Measurements from ENCODE around the gene RHOU. TPM values are rescaled to one million over a fixed set of nuclear protein-coding genes. Genes with fewer than 3 reads are reported as not detected.

Gene RHOU
- total and polyA plus RNA-seq, 2 of the 13 experiments (the other 11 are each of a cell fraction or from before 2014, with no cell fraction given), result 11.9 to 18.5 TPM

DNA sequence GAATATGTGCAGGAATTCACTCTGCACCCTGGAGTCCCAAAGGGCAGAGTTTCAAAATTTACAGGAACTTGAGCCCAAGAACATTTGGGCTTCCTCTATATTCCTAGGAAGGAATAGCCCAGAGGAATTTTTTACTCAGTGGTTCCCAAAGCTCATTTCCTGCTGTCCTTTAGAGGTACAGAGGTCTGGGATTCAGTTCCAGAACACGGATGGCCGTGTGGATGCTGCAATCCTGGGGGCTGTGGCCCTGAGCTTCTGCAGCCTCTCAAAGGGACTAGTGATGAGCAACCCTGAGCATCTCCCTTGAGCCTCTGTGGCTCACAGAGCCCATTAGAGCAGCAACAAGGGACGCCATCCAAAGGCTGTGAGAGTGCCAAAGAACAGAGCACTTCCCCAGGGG is 10.1 kb upstream of the RHOU start:
- DNase-seq (ENCODE audit: low spot score), result no peak
- Histone ChIP-seq H3K4me2 (ENCODE audit: low read depth, low read length) (no peak overlapping the region), H3K9ac (ENCODE audit: insufficient read depth, low read depth, low read length) (no peak overlapping the region), H3K27me3 (ENCODE audit: control insufficient read depth in 1 of 2, insufficient read depth in 2 of 2, low read length in 2 of 2) (no peaks in the 10 kb centered on the region; a peak in 2 of 5 replicates), H3K4me1 (ENCODE audit: insufficient read depth, low read length) (peaks cover 13% of the 10 kb centered on the region), H3K27ac (ENCODE audit: extremely low read length, insufficient read depth, low read length) (no peak overlapping the region), H3K79me2 (ENCODE audit: insufficient read depth, low read length) (no peaks in the 10 kb centered on the region), H2AFZ (ENCODE audit: low read length) (no peak overlapping the region), H3K36me3 (replicated peaks in 1 of 2; ENCODE audit: control insufficient read depth in 1 of 2, insufficient read depth in 2 of 2, low read length in 2 of 2) (no peaks in the 10 kb centered on the region), H3K4me3 (replicated peaks in 1 of 3; ENCODE audit: insufficient read depth in 1 of 3, low read depth in 2 of 3, low read length in 3 of 3) (no peak overlapping the region), H3K9me3 (ENCODE audit: low read length) (no peaks in the 10 kb centered on the region), H4K20me1 (ENCODE audit: insufficient read depth, low read length) (no peaks in the 10 kb centered on the region)
- BruUV-seq (replicated peaks), result no TSS peak
- no peak for FAIRE-seq
- TF ChIP-seq ZNF264 (CRISPR knock-in tag; IDR thresholded peaks at IDR 0.05) (no peak), ZNF773 (CRISPR knock-in tag; IDR thresholded peaks at IDR 0.05; ENCODE audit: borderline replicate concordance) (no peak), ARNTL (CRISPR knock-in tag; IDR thresholded peaks at IDR 0.05) (no peak), TP53 (CRISPR knock-in tag; conservative IDR thresholded peaks at IDR 0.05) (no peak), ZNF556 (CRISPR knock-in tag; IDR thresholded peaks at IDR 0.05; ENCODE audit: borderline replicate concordance) (no peak), NCOA2 (CRISPR knock-in tag; IDR thresholded peaks at IDR 0.05) (no peak), ZNF615 (CRISPR knock-in tag; IDR thresholded peaks at IDR 0.05; ENCODE audit: borderline replicate concordance) (no peak)
- TF ChIP-seq, protein P1, sequence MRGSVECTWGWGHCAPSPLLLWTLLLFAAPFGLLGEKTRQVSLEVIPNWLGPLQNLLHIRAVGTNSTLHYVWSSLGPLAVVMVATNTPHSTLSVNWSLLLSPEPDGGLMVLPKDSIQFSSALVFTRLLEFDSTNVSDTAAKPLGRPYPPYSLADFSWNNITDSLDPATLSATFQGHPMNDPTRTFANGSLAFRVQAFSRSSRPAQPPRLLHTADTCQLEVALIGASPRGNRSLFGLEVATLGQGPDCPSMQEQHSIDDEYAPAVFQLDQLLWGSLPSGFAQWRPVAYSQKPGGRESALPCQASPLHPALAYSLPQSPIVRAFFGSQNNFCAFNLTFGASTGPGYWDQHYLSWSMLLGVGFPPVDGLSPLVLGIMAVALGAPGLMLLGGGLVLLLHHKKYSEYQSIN (CRISPR knock-in tag; IDR thresholded peaks at IDR 0.05; ENCODE audit: borderline replicate concordance), result no peak
- TF ChIP-seq, protein P2, sequence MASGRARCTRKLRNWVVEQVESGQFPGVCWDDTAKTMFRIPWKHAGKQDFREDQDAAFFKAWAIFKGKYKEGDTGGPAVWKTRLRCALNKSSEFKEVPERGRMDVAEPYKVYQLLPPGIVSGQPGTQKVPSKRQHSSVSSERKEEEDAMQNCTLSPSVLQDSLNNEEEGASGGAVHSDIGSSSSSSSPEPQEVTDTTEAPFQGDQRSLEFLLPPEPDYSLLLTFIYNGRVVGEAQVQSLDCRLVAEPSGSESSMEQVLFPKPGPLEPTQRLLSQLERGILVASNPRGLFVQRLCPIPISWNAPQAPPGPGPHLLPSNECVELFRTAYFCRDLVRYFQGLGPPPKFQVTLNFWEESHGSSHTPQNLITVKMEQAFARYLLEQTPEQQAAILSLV (CRISPR knock-in tag; IDR thresholded peaks at IDR 0.05; ENCODE audit: borderline replicate concordance), result no peak
- in situ Hi-C loops (cut with HindIII; ENCODE audit: extremely low pct_ligation_motif_present, low pct_unique_long_range_greater_than_20kb) (no loop called here), intact Hi-C loops (cut with micrococcal nuclease; ENCODE audit: unreplicated experiment) (no loop called here)
- WGBS (ENCODE audit: low lambda C conversion rate), result 17% methylated on average over 1 of the region's 3 CpGs
- POLR2A ChIA-PET, result no interaction called here
- no peak for ATAC-seq
- CTCF ChIA-PET (ENCODE audit: low intra/inter-chr PET ratio, low total read pairs), result no interaction called here

Data from HepG2 (cell line).